PC-3 (cell line): Measurements from ENCODE around the gene REX1BD. TPM values are rescaled to one million over a fixed set of nuclear protein-coding genes. Genes with fewer than 3 reads are reported as not detected.

Experiments
- ATAC-seq: fragments of 200-7000 bp; cut with Tn5 transposase; 2 replicates; pipeline ENCODE4 v1.9.1; 2020; ENCODE audit warnings: mild to moderate bottlenecking, moderate library complexity
- BruUV-seq: library from RNA; stranded (reverse); fragments of 400-500 nt; replicated peaks from 2 replicates; lab custom pipeline; 2021; lab: Mats Ljungman, UMichigan
- CTCF ChIA-PET: fragments of 300-600 bp; sonication (Branson Sonifier 250); formaldehyde crosslinking; loops from one replicate; lab custom pipeline; 2022; ENCODE audit warnings: antibody characterized with exemption; lab: Charles Lee
- POLR2A ChIA-PET: fragments of 300-600 bp; sonication (Branson Sonifier 250); formaldehyde crosslinking; loops from one replicate; lab custom pipeline; 2022; ENCODE audit warnings: antibody characterized with exemption; ENCODE audit not compliant: unreplicated experiment; lab: Charles Lee
- DNase-seq: peaks from one replicate; pipeline ENCODE4 v3.0.0-alpha.2; 2015
- H2AFZ ChIP-seq: fragments of 300-600 bp; sonication (generic); 2 replicates; pipeline ENCODE4 v1.6.0; 2016; ENCODE audit warnings: antibody characterized with exemption, low read length
- H3F3A ChIP-seq: fragments of 300-600 bp; sonication (generic); one replicate; pipeline ENCODE4 v1.6.0; 2017; ENCODE audit warnings: antibody characterized with exemption, low read length, control low read depth, mild to moderate bottlenecking; ENCODE audit not compliant: unreplicated experiment
- H3K27ac ChIP-seq: fragments of 300-600 bp; sonication (generic); 2 replicates; pipeline ENCODE4 v1.5.1; 2016; ENCODE audit warnings: mild to moderate bottlenecking, low read length
- H3K27me3 ChIP-seq: fragments of 300-600 bp; sonication (generic); 2 replicates; pipeline ENCODE4 v1.6.1; 2016; ENCODE audit warnings: low read length, mixed read lengths
- H3K36me3 ChIP-seq: fragments of 300-600 bp; sonication (generic); 2 replicates; pipeline ENCODE4 v1.6.1; 2016; ENCODE audit warnings: low read depth, mixed run types, low read length, mixed read lengths
- H3K4me1 ChIP-seq: fragments of 300-600 bp; sonication (generic); 2 replicates; pipeline ENCODE4 v1.5.1; 2016; ENCODE audit warnings: low read length; ENCODE audit not compliant: insufficient read depth
- H3K4me2 ChIP-seq: fragments of 300-600 bp; sonication (generic); 2 replicates; pipeline ENCODE4 v1.6.0; 2016; ENCODE audit warnings: low read length
- H3K4me3 ChIP-seq: fragments of 300-600 bp; sonication (generic); 2 replicates; pipeline ENCODE4 v1.5.1; 2016; ENCODE audit warnings: mild to moderate bottlenecking, low read length, mixed read lengths
- H3K79me2 ChIP-seq: fragments of 300-600 bp; sonication (generic); 2 replicates; pipeline ENCODE4 v1.6.1; 2017; ENCODE audit warnings: low read length, mixed read lengths
- H3K9ac ChIP-seq: fragments of 300-600 bp; sonication (generic); 2 replicates; pipeline ENCODE4 v1.6.0; 2016; ENCODE audit warnings: mild to moderate bottlenecking, low read length
- H3K9me2 ChIP-seq: fragments of 300-600 bp; sonication (generic); replicated peaks from 2 replicates; pipeline ENCODE4 v1.6.1; 2016; ENCODE audit warnings: mixed run types, low read length, mixed read lengths
- H3K9me3 ChIP-seq: fragments of 300-600 bp; sonication (generic); 2 replicates; pipeline ENCODE4 v1.6.1; 2016; ENCODE audit warnings: low read length, mixed read lengths
- H4K20me1 ChIP-seq: fragments of 300-600 bp; sonication (generic); 2 replicates; pipeline ENCODE4 v1.6.1; 2016; ENCODE audit warnings: low read length, mixed read lengths
- EZH2 ChIP-seq: fragments of 300-600 bp; sonication (generic); IDR thresholded peaks from one replicate; pipeline ENCODE4 v1.6.1; 2017; ENCODE audit warnings: antibody characterized with exemption, mild to moderate bottlenecking, low read length; ENCODE audit not compliant: unreplicated experiment
- EZH2phosphoT487 ChIP-seq: fragments of 300-600 bp; sonication (generic); IDR thresholded peaks from 2 replicates; pipeline ENCODE4 v1.6.1; 2018; ENCODE audit warnings: mild to moderate bottlenecking, antibody characterized with exemption, low read length, borderline replicate concordance
- intact Hi-C: fragments of 100-400 bp; cut with micrococcal nuclease; formaldehyde crosslinking; loops from 2 replicates; pipeline ENCODE4 v1.9.0; 2023
- total RNA-seq: library from RNA; depleted of rRNA; stranded (reverse); fragments of >200 nt; gene quantifications from 2 replicates; pipeline ENCODE4 v1.2.3, GENCODE V29; 2014
- TF ChIP-seq, protein P1 (sequence below): fragments of 300-600 bp; sonication (generic); conservative IDR thresholded peaks from 2 replicates; pipeline ENCODE4 v1.5.1; 2017; ENCODE audit warnings: antibody characterized with exemption, low read depth, mild to moderate bottlenecking, low read length

Gene REX1BD
- total RNA-seq, 1 experiment from 2014 or later: 121 TPM

GRCh38 chr19:18558604-18559003 is 30.0 kb upstream of the REX1BD start:
- Histone ChIP-seq H2AFZ (no peak overlapping the region), H3K27me3 (no peaks in the 10 kb centered on the region), H3F3A (no peaks in the 10 kb centered on the region), H3K9ac (peak overlapping the region; percentile 92), H3K79me2 (peaks cover 24% of the 10 kb centered on the region), H3K4me1 (peaks cover 12% of the 10 kb centered on the region; the same call in 1 of the 2 replicates), H3K36me3 (no peaks in the 10 kb centered on the region), H3K9me3 (no peaks in the 10 kb centered on the region), H3K27ac (no peak overlapping the region), H4K20me1 (no peaks in the 10 kb centered on the region), H3K4me2 (peak overlapping the region; percentile 90), H3K9me2 (no peaks in the 10 kb centered on the region), H3K4me3 (peak overlapping the region; percentile 82)
- POLR2A ChIA-PET: interaction anchor here (0.6 kb wide), 2 partner anchors 30 to 819 kb away, joined by 11 to 19 read pairs; partner anchors contain the start of gene REX1BD
- BruUV-seq: no TSS peak
- intact Hi-C loops: loop anchor here (5.0 kb wide), 1 partner anchor 36 kb away; the partner anchor contains the start of gene ELL
- no peak for TF ChIP-seq EZH2
- TF ChIP-seq EZH2phosphoT487: no peak
- TF ChIP-seq, protein P1, sequence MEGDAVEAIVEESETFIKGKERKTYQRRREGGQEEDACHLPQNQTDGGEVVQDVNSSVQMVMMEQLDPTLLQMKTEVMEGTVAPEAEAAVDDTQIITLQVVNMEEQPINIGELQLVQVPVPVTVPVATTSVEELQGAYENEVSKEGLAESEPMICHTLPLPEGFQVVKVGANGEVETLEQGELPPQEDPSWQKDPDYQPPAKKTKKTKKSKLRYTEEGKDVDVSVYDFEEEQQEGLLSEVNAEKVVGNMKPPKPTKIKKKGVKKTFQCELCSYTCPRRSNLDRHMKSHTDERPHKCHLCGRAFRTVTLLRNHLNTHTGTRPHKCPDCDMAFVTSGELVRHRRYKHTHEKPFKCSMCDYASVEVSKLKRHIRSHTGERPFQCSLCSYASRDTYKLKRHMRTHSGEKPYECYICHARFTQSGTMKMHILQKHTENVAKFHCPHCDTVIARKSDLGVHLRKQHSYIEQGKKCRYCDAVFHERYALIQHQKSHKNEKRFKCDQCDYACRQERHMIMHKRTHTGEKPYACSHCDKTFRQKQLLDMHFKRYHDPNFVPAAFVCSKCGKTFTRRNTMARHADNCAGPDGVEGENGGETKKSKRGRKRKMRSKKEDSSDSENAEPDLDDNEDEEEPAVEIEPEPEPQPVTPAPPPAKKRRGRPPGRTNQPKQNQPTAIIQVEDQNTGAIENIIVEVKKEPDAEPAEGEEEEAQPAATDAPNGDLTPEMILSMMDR: no peak
- CTCF ChIA-PET: interaction anchor here (0.7 to 1.6 kb wide), 3 partner anchors 31 to 70 kb away, joined by 3 to 5 read pairs (median 3); no protein-coding TSS in a partner anchor
- DNase-seq (no peak), ATAC-seq (no peak)

DNA sequence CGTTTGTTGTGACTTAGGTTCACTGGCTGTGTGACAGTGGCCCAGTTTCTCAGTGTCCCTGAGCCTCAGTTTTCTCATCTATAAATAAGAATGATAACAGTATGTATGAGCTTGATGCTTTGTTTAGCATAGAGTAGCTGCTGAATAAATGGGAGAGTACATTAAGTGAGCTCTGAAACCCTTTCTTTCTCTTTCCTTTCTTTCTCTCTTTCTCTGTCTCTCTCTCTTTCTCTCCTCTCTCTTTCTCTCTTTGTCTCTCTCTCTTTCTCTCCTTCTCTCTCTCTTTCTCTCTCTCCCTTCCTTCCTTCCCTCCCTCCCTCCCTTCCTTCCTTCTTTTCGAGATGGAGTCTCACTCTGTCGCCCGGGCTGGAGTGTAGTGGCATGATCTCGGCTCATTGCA is 28.9 kb upstream of the REX1BD start:
- intact Hi-C loops: loop anchor here (5.0 kb wide), 1 partner anchor 37 kb away; the partner anchor contains the start of gene ELL
- DNase-seq (no peak), ATAC-seq (no peak)
- Histone ChIP-seq H3K27ac (no peak overlapping the region), H3K9me2 (no peaks in the 10 kb centered on the region), H3K4me3 (no peak overlapping the region), H3K27me3 (no peaks in the 10 kb centered on the region), H3K9me3 (no peaks in the 10 kb centered on the region), H4K20me1 (no peaks in the 10 kb centered on the region), H2AFZ (no peak overlapping the region), H3K9ac (no peak overlapping the region), H3K4me2 (peak overlapping the region; percentile 90), H3K79me2 (peaks cover 24% of the 10 kb centered on the region), H3K4me1 (peaks cover 12% of the 10 kb centered on the region; the same call in 1 of the 2 replicates), H3K36me3 (no peaks in the 10 kb centered on the region), H3F3A (no peaks in the 10 kb centered on the region)
- TF ChIP-seq EZH2: no peak
- TF ChIP-seq, protein P1: no peak
- TF ChIP-seq EZH2phosphoT487: no peak
- CTCF ChIA-PET: no interaction called here
- BruUV-seq: no TSS peak
- POLR2A ChIA-PET: no interaction called here

GRCh38 chr19:18562086-18562485 is 26.5 kb upstream of the REX1BD start:
- Histone ChIP-seq H3F3A (no peaks in the 10 kb centered on the region), H3K36me3 (peaks cover 6% of the 10 kb centered on the region; the same call in 1 of the 2 replicates), H3K4me2 (no peak overlapping the region), H3K9me3 (no peaks in the 10 kb centered on the region), H3K27ac (no peak overlapping the region), H3K4me3 (no peak overlapping the region), H3K79me2 (peaks cover 24% of the 10 kb centered on the region), H3K9me2 (no peaks in the 10 kb centered on the region), H4K20me1 (no peaks in the 10 kb centered on the region), H3K27me3 (no peaks in the 10 kb centered on the region), H3K9ac (no peak overlapping the region), H3K4me1 (peaks cover 10% of the 10 kb centered on the region; the same call in 1 of the 2 replicates), H2AFZ (no peak overlapping the region)
- intact Hi-C loops: no loop called here
- no peak for TF ChIP-seq EZH2
- no peak for DNase-seq
- ChIA-PET CTCF (no interaction called here), POLR2A (no interaction called here)
- no peak for ATAC-seq
- no TSS peak for BruUV-seq
